Fibroblast of lung (primary cell): Measurements from ENCODE around the gene CAMTA1. TPM values are rescaled to one million over a fixed set of nuclear protein-coding genes. Genes with fewer than 3 reads are reported as not detected.

Source experiments
- DNase-seq, 2 donors: peaks; one replicate each; pipeline versions ENCODE4 v3.0.0 to v3.0.0-alpha.2; 2010; ENCODE audit warnings: low read depth in 2 of 2
- H2AFZ ChIP-seq: 2 replicates; pipeline ENCODE4 v1.5.1; 2012; ENCODE audit warnings: low read length, control low read depth, inconsistent platforms
- H3K27ac ChIP-seq: 2 replicates; pipeline ENCODE4 v1.5.1; 2011; ENCODE audit warnings: low read length, control low read depth; ENCODE audit not compliant: insufficient read depth
- H3K27me3 ChIP-seq: 2 replicates; pipeline ENCODE4 v1.5.1; 2011; ENCODE audit warnings: mild to moderate bottlenecking, low read length; ENCODE audit not compliant: control insufficient read depth, insufficient read depth
- H3K36me3 ChIP-seq: 2 replicates; pipeline ENCODE4 v1.5.1; 2011; ENCODE audit warnings: low read length; ENCODE audit not compliant: control insufficient read depth, insufficient read depth
- H3K4me1 ChIP-seq: 2 replicates; pipeline ENCODE4 v1.5.1; 2011; ENCODE audit warnings: low read length; ENCODE audit not compliant: control insufficient read depth, insufficient read depth; ENCODE audit errors: extremely low read depth
- H3K4me2 ChIP-seq: 2 replicates; pipeline ENCODE4 v1.5.1; 2011; ENCODE audit warnings: low read length, control low read depth; ENCODE audit not compliant: insufficient read depth; ENCODE audit errors: extremely low read depth
- H3K4me3 ChIP-seq, 4 experiments: fragments of 200-600 bp in 1 of 4; sonication (generic) in 1 of 4; replicated peaks in 1 of 4; 2 replicates each; pipeline ENCODE4 v1.5.1; 2011 to 2016; ENCODE audit warnings: low read length in 4 of 4, low read depth in 3 of 4, mild to moderate bottlenecking in 3 of 4, control low read depth in 2 of 4, inconsistent platforms in 1 of 4, mixed read lengths in 1 of 4; ENCODE audit not compliant: insufficient read depth in 1 of 4; ENCODE audit errors: control extremely low read depth in 1 of 4
- H3K79me2 ChIP-seq: 2 replicates; pipeline ENCODE4 v1.5.1; 2012; ENCODE audit warnings: mild to moderate bottlenecking, low read length, inconsistent platforms; ENCODE audit not compliant: control insufficient read depth, insufficient read depth
- H3K9ac ChIP-seq: 2 replicates; pipeline ENCODE4 v1.5.1; 2011; ENCODE audit warnings: mild to moderate bottlenecking, low read length, control low read depth; ENCODE audit not compliant: insufficient read depth
- H3K9me3 ChIP-seq: 2 replicates; pipeline ENCODE4 v1.5.1; 2012; ENCODE audit warnings: low read depth, low read length; ENCODE audit not compliant: control insufficient read depth, insufficient read depth
- H4K20me1 ChIP-seq: 2 replicates; pipeline ENCODE4 v1.5.1; 2011; ENCODE audit warnings: low read length; ENCODE audit not compliant: control insufficient read depth, insufficient read depth; ENCODE audit errors: extremely low read depth
- EZH2 ChIP-seq: IDR thresholded peaks from 2 replicates; pipeline ENCODE4 v1.5.1; 2012; ENCODE audit warnings: low read length, control low read depth, mild to moderate bottlenecking; ENCODE audit errors: missing control alignments
- polyA plus RNA-seq, 2 donors: library from polyadenylated mRNA; depleted of rRNA in 1 of 2; stranded (reverse) in 1 of 2; unstranded in 1 of 2; fragments of >200 nt; gene quantifications; 2 replicates each; pipeline ENCODE4 v1.2.1, GENCODE V29; 2011 to 2012; ENCODE audit warnings: missing spikeins in 1 of 2
- total RNA-seq: library from RNA; depleted of rRNA; stranded (reverse); fragments of >200 nt; gene quantifications from 2 replicates; pipeline ENCODE4 v1.2.1, GENCODE V29; 2014
- TF ChIP-seq, protein P1 (sequence below), 2 donors: IDR thresholded peaks in 1 of 2; conservative IDR thresholded peaks in 1 of 2; 1 replicate in 1 of 2; 2 replicates in 1 of 2; pipeline ENCODE4 v1.5.1; 2011 to 2012; ENCODE audit warnings: low read length in 2 of 2, control low read depth in 1 of 2, inconsistent platforms in 1 of 2, low read depth in 1 of 2, mild to moderate bottlenecking in 1 of 2

The CAMTA1 gene
- total and polyA plus RNA-seq, 2 donors (not counting 1 experiment from before 2014, with no cell fraction given), result 47.6 to 86.0 TPM

DNA sequence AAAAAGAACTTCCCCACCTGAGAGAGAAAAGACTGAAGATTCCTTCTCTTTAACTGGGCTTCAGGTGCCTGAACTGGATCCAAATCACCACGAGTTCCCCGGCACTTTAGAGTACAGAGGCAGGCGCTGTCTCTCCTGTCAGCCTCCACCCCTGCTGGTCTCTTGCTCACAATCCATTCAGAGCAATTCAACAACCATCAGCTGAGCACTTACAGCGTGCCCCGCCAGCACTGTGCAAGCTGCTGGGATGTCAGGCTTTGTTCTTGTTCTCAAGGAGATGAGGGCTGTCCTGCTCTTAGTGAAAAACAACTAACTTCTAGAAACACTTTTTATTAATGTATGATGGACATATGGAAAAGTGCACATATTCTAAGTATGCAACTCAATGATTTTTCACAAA is 917.1 kb downstream of the CAMTA1 start:
- H2AFZ ChIP-seq, result no peak overlapping the region

DNA sequence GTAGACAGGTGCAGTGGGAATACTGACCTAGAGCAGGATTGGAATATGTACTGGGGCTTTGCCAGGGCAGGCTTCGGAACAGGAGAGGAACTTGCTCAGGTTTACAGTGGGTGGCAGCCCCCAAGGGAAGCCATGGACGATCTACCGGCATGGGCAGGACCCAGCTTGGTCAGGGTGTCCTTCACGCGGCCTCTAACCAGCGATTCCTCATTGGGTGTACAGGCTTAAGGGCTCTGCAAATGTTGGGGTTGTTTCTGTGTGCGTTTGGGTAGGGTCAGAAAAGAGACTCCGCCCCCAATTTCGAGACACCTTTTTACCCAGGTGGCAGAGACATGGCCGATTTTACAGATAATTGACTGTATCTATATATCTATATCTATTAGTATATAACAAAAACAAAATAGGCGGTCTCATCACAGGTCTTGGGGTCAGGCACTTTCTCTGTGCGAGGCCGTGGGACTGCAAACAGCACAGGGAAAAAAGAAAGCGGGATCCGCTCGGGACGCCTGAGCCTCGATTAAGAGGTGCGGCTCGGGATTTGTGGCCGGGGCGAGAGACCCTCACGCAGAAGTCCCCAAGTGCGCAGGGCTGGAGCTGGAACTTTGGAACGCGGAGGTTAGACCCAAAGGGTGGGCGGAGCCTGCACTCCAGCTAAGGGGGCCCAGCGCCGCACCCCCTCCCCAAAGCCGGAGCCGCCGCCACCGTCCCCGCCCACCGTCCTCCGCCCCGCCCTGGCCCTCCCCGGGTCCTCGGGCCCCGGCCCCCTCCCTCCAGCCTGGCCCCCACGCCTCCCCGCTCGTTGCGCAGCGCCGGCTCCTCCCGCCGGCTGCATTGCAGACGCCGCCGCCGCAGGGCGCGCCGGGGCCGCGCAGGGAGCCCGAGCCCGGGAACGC is 918.3 kb downstream of the CAMTA1 start:
- Histone ChIP-seq H4K20me1 (no peaks in the 10 kb centered on the region), H3K9ac (no peak overlapping the region), H3K4me1 (no peaks in the 10 kb centered on the region), H3K27ac (no peak overlapping the region), H3K4me3 (no peak overlapping the region), H3K36me3 (no peaks in the 10 kb centered on the region), H3K4me2 (no peak overlapping the region), H2AFZ (no peak overlapping the region), H3K9me3 (no peaks in the 10 kb centered on the region), H3K79me2 (no peaks in the 10 kb centered on the region), H3K27me3 (peaks cover 32% of the 10 kb centered on the region)
- TF ChIP-seq, protein P1, sequence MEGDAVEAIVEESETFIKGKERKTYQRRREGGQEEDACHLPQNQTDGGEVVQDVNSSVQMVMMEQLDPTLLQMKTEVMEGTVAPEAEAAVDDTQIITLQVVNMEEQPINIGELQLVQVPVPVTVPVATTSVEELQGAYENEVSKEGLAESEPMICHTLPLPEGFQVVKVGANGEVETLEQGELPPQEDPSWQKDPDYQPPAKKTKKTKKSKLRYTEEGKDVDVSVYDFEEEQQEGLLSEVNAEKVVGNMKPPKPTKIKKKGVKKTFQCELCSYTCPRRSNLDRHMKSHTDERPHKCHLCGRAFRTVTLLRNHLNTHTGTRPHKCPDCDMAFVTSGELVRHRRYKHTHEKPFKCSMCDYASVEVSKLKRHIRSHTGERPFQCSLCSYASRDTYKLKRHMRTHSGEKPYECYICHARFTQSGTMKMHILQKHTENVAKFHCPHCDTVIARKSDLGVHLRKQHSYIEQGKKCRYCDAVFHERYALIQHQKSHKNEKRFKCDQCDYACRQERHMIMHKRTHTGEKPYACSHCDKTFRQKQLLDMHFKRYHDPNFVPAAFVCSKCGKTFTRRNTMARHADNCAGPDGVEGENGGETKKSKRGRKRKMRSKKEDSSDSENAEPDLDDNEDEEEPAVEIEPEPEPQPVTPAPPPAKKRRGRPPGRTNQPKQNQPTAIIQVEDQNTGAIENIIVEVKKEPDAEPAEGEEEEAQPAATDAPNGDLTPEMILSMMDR (conservative IDR thresholded peaks at IDR 0.05 in 1 of 2, IDR thresholded peaks at IDR 0.05 in 1 of 2; ENCODE audit: low read depth in 1 of 2, low read length in 2 of 2), result no peak
- peak; percentile 52 for TF ChIP-seq EZH2
- DNase-seq, result no peak

More for the DNA sequence above, 917.1 kb downstream of the CAMTA1 start:
- Histone ChIP-seq H3K9me3 (no peaks in the 10 kb centered on the region), H3K79me2 (no peaks in the 10 kb centered on the region), H3K9ac (no peak overlapping the region), H3K27me3 (peaks cover 32% of the 10 kb centered on the region), H3K27ac (no peak overlapping the region), H3K36me3 (no peaks in the 10 kb centered on the region), H3K4me2 (no peak overlapping the region), H3K4me1 (no peaks in the 10 kb centered on the region), H3K4me3 (no peak overlapping the region), H4K20me1 (no peaks in the 10 kb centered on the region)
- DNase-seq, result no peak
- no peak for TF ChIP-seq EZH2
- TF ChIP-seq, protein P1 (conservative IDR thresholded peaks at IDR 0.05 in 1 of 2, IDR thresholded peaks at IDR 0.05 in 1 of 2; ENCODE audit: low read depth in 1 of 2, low read length in 2 of 2), result no peak

DNA sequence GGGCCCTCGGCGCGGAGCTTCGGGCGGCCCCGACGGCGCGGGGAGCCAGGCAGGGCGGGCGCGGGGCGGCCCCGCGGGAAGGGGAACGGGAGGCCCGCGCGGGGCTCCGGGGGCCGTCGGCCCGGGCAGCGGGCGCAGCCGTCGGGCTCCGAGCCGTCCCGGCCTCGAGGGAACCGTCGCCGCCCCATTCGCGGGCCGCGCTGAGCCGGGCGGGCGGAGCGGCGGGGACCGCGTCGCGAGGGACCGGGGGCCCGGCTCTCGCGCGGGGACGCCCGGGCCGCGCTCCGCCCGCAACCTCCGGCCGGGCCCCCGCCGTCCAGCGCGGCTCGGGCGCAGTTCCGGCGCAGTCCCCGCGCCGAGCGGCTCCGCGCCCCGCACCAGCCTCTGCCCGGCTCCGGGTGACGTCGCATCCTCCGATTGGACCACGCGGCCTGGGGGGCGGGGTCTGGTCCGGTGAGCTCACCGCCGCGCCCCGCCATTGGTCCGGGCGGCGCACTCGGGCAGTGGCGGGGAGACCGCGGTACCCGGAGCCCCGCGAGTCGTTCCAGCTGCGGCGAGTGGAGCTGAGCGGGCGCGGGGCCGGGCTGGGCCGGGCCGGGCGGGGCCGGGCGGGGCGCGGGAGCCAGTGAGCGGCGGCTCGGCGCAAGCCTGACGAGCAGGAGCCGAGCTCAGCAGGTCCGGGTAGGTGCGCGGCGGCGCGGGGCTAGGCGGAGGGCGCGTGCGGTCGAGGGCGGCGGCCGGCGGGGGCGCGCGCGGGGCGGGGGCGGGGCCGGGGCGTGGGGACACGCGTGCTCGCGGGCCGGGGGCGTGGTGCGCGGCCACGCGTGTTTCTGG is 919.2 kb downstream of the CAMTA1 start:
- Histone ChIP-seq H3K79me2 (no peaks in the 10 kb centered on the region), H3K27ac (no peak overlapping the region), H3K4me1 (no peaks in the 10 kb centered on the region), H3K27me3 (peaks cover 34% of the 10 kb centered on the region), H3K36me3 (no peaks in the 10 kb centered on the region), H3K4me2 (no peak overlapping the region), H3K9ac (no peak overlapping the region), H4K20me1 (no peaks in the 10 kb centered on the region), H3K9me3 (no peaks in the 10 kb centered on the region), H2AFZ (no peak overlapping the region), H3K4me3 (peak overlapping the region in 1 of 4 experiments; percentile 33)
- TF ChIP-seq, protein P1 (conservative IDR thresholded peaks at IDR 0.05 in 1 of 2, IDR thresholded peaks at IDR 0.05 in 1 of 2; ENCODE audit: low read depth in 1 of 2, low read length in 2 of 2), result no peak
- TF ChIP-seq EZH2, result no peak
- peak; percentile 78 to 85 for DNase-seq
